Measurements from ENCODE around the gene RAPGEF1.

Gene RAPGEF1

GRCh38 chr9:131601683-131602181, 138.1 kb downstream of the RAPGEF1 start:
- DNase-seq: no peak

- no peak for DNase-seq
These were observed 141.8 kb downstream of the RAPGEF1 start for GRCh38 chr9:131598121-131598520.

- DNase-seq: no peak
These were observed 142.6 kb downstream of the RAPGEF1 start for GRCh38 chr9:131597246-131597645.

DNA sequence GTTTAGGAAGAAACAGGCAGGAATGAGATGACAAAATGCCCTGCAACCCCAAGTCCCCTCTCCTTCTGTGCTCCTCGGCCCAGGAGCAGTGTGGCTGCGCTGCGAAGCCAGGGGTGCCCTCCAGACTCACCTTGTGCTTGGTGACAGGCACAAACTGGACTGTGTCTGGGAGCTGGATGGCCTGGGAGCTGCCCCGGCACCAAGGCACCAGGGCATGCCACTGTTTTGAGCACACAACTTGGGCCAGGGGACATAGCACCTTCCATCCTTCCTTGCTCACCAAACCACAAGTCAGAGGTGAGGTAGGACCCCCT, 143.5 kb downstream of the RAPGEF1 start:
- DNase-seq: no peak

- no peak for DNase-seq
These were observed 144.0 kb downstream of the RAPGEF1 start for GRCh38 chr9:131595696-131596429.

GRCh38 chr9:131594906-131595665, 144.8 kb downstream of the RAPGEF1 start:
- DNase-seq: no peak

DNA sequence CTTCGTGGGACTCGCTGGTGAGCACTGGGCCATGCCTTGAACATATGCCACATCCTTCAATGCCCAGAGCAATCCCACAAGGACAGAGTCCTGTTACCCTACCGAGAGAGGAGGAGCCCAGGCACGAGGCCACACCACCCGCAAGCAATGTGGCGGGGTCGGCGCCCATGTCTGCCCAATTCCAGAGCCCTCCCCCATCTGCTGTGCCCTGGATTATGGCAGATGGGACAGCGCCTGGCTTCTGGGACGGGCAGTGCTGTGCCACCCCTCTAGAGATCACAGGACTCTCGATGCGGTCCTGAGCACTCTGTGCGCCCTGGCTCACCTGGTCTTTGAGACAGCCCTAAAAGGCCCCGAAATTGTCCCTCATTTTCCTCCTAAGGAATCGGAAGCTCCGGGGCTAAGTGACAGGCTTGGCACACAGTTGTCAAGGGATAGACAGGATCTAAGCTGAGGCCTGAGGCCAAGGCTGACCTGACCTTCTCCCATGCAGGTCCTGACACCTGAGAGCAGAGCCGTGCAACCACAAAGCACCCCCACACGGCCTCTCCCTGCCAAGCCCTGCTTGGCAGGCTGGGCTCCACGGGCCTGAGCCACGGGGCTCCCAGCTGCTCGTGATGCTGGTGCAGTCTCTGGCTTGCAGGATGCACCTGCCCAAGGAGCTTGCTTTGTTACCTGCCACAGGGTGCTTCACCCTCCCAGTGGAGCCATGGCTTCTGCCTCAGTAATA, 145.8 kb downstream of the RAPGEF1 start:
- DNase-seq: no peak

DNA sequence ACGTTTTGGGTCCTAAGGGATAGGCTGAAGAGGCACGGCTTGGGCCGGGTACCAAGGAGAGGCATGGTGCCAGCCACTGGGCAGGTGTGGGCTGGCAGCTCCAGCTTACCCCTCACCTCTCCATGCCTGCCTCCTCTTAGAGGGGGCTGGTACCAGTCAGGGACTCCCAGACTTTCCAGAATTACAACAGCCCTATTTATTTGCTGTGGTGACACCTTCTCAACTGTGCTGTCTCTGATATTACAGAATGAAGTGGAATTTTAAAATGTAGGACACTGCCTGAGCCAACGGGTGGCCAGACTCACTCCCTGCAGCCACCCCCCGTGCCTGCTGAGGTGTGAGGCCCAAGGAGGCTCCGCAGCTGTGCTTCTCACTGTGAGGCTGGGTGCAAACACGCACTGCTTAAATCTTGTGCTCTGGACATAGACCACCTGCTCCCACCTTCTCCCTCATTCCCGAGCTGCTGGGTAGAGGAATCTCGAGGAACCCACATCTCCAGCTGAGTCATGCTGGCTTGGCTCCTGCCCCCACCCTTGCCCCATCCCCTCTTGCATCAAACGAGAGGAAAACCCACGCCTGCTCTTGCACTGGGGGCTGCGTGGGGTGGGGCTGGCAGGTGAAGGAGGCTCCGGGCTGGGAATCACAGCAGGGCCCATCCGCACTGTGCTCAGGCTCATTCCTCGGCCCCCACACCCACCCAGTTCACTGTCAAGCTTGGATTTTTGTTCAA, 146.6 kb downstream of the RAPGEF1 start:
- no peak for DNase-seq

GRCh38 chr9:131591845-131592208, 148.0 kb downstream of the RAPGEF1 start:
- DNase-seq: no peak

DNA sequence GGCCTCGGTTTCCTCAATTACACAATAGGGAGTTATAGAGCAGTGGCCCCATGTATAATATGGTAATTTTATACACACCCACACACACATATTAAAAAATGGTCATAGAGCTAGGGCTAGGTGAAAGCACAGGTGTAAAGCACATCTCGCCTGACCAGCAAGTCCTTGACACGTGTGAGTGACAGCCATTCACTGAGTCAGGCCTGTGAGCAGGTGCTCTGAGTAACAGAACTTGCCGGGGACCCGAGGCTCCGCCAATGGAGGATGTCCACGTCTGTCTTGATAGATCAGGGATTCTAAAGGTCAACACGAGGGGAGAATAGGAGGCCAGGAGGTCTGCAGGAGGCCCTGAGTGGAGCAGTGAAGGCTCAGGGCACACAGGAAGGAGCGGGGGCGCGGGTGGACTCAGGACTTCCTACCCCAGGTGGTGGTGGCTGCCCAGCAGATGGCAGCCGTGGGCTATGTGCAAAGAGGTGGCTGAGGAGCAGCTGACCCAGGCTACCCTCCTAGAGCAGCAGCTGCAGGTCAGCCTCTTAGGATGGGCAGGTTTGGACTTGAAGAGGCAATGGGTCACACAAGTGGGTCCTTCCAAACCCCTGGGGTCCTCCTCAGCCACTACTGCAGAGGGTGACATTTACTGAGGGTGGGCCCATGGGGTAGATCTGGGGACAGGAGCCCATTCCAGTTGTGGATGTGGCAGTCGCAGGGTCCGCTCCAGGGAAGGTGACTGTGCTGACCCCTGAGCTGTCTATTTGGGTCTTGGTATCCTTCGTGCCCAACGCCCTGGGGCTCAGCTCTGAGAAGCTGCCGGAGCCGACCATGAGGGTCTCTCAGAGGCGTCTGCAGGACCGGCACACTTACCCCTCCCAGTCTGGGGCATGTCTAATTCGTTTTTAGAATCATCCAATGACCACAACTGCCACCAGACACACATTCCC, 148.7 kb downstream of the RAPGEF1 start:
- peak; percentile 48 for DNase-seq

DNA sequence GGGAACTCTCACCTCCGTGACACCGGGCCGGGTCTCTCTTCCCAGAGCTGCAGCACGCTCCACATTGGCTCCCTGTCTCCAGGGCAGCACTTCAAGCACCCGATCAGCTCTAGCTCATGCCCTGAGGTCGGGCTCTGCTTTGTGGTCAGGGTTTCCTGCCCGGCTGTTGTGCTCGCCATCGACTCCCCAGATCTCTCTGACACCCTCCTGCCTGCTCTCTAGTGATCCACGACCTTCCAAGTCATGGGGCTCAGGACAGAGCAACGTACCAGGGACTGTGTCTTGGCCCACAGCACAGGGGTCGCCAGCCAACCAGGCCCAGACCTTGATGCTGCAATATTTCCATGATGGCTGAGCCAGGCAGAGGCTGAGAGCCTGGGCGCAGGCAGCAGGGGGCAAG, 149.4 kb downstream of the RAPGEF1 start:
- DNase-seq: no peak

DNA sequence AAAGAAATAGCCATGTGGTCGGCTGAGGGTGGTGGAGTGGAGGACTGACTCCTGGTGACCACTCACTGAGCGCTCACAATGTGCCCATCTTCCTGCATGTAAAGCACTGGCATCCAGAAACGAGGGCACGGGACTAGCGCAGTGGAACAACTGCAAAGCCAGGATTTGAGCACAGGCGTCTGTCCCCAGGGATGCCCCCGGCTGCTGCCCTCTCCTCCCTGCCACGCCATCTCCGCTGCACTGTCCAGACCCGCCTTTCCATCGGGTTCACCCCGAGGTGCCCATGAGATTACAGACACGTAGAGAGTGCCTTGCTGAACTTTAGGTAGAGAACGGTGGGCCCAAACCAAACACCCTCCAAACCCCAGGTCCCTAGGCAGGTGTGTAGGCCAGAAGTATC, 149.9 kb downstream of the RAPGEF1 start:
- no peak for DNase-seq

DNA sequence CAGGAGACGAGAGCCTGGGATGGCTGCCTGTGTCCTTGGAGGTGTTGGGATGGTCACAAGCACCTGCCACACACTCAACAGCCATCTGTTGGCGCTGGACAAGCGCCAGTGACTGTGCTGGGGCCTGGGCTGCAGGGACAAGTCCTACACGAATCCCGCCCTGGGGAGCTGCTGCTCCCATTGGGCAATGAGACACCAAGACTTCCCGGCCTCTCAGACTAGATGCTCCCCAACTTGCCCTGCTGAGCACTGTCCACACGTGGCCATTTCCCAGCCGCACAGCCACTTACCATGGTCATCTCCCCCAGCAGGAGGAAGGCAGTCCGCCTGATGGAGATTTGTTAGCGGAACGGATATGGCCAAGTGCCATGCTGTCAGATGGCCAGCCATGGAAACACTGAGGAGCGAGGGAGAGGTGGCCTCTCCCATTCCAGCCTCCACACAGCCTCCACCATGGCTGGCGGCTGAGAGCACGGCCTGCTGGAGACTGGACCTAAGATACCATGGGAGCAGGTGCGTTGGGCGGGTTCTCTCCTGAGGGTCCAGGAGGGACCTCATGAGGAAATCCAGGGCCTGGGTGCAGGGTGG, 150.7 kb downstream of the RAPGEF1 start:
- no peak for DNase-seq

DNA sequence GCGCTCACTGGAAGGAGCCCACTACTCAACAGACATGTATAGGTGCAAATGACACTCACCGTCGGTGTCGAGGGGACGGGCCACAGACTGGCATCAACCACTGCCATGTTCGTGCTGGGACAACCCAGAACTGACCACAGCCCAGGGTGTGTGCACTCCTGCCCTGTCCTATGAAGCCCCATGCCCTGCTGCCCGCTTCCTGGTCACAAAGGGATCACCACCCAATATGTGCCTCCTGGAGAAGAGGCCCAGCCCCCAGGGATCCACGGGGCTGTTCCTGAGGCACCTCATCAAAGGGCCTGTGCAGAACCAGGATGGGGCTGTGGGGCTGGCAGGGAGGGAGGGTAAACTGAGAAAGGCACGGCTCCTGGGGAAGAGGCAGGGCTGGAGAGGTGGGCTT, 151.5 kb downstream of the RAPGEF1 start:
- DNase-seq: no peak

DNA sequence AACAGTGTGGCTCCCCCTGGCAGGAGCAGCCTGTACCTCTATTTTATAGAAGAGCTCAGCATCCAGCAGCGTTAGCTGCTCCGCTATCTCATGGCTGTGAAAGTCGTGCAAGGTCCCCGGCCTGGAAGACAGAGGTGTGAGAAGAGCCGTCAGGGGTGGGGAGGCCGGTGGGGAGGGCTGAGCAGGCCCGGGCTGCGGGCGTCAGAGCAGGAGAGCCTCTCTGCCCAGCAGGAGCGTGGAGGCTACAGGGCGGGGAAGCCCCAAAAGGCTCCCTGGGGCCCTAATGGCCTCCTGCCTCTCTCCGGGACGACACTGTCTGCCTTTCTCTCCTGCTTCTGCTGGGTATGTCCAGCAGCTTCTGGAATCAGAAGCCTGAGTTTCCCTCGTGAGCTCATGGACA, 152.0 kb downstream of the RAPGEF1 start:
- DNase-seq: no peak

DNA sequence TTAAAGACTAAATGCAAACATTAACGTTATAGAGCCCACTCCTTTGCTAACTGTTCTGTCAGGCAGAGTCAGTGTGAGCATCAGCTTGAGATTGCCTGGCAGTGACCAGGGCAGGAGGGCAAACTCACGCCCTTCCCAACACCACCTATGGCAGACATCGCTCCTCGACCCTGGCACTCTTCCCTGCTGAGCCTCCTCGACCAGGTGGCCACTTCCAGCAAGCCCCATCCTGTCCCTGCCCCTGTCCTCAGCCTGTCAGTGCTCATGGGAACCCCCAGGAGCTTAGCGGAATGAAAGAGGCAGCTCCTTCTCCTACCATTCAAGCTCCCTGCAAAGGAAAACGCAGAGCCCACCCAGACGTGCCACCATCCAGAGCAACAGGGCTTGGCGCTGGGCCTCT, 152.5 kb downstream of the RAPGEF1 start:
- no peak for DNase-seq

- DNase-seq: no peak
These were observed 154.5 kb downstream of the RAPGEF1 start for GRCh38 chr9:131585375-131585774.

- no peak for DNase-seq
These were observed 155.0 kb downstream of the RAPGEF1 start for GRCh38 chr9:131584858-131585257.

DNA sequence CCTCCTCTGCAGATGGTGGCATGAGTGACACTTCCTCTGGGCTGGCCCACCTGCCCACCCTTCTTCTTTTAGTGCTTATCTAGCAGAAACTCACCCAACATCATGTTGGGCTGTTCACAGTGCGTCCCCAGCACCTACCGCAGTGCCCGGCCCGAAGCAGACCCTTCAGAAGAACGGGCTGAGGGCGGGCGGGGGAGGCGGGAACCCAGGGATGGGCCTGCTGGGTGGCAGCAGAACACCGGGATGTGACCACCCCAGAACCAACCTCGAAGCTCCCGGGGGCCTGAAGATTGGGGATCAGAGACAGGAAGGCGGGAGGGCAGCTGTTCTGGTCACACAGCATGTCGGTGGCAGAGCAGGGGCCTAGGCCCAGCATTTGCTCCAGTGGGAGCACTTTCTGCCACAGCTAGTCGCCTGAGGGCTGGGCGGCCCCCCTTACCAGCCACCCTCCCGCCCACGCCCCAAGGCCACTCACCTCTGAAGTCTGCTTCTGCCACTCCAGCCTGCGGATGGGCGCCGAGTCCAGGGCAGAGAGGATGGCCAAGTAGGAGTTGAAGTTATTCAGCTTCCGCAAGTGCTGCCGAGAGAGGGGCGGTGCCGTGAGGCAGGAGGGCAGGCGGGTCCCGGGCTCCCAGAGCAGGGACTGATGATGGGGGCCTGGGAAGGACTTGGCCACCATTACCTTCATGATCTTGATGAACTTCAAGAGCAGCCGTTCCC, 155.9 kb downstream of the RAPGEF1 start:
- no peak for DNase-seq

- DNase-seq: no peak
These were observed 156.6 kb downstream of the RAPGEF1 start for GRCh38 chr9:131583337-131583645.

Data from NCI-H226 (cell line).